Measurements from ENCODE around the gene GJC3.
"Not testable (repeated sequence)": the region's sequence is repeated elsewhere in the genome, so short reads cannot be mapped to it uniquely, and the experiment has no call there.

The GJC3 gene

GRCh38 chr7:99928994-99929729 is at the start of gene GJC3:
Gene GJC3 (minus strand): TSS chr7:99929620. CDS start chr7:99929620, 0 bp downstream.
- no peak for TF ChIP-seq CTCF (IDR thresholded peaks at IDR 0.05)
- Histone ChIP-seq H3K4me3 (peak within 1 kb of the TSS; percentile 57), H3K27ac (peak within 1 kb of the TSS in 1 of 2 donors; percentile 17)
- no peak for DNase-seq (ENCODE audit: low spot score)

GRCh38 chr7:99976626-99977025 is 47.2 kb upstream of the GJC3 start:
- no peak for TF ChIP-seq CTCF (IDR thresholded peaks at IDR 0.05)
- no peak for DNase-seq (ENCODE audit: low spot score)
- H3K4me3 ChIP-seq, result no peak overlapping the region
- H3K27ac ChIP-seq, result no peak overlapping the region

GRCh38 chr7:99975782-99976521 is 46.5 kb upstream of the GJC3 start, which contains the start of gene AZGP1:
Gene AZGP1 (minus strand): TSS chr7:99976031. CDS start chr7:99976020, 11 bp downstream.
- Histone ChIP-seq H3K4me3 (no peak within 1 kb of the TSS), H3K27ac (no peak within 1 kb of the TSS)
- no peak for DNase-seq (ENCODE audit: low spot score)
- no peak for TF ChIP-seq CTCF (IDR thresholded peaks at IDR 0.05)

- Histone ChIP-seq H3K27ac (no peak overlapping the region), H3K4me3 (no peak overlapping the region)
- no peak for DNase-seq (ENCODE audit: low spot score)
- TF ChIP-seq CTCF (IDR thresholded peaks at IDR 0.05), result no peak
These were observed 45.3 kb upstream of the GJC3 start for GRCh38 chr7:99974681-99975080.

- DNase-seq (ENCODE audit: low spot score); H3K4me3 ChIP-seq; H3K27ac ChIP-seq: not testable (repeated sequence)
These were observed 44.4 kb upstream of the GJC3 start for GRCh38 chr7:99973817-99974216.

- no peak for DNase-seq (ENCODE audit: low spot score)
- TF ChIP-seq CTCF (IDR thresholded peaks at IDR 0.05), result no peak
- Histone ChIP-seq H3K27ac (no peak overlapping the region), H3K4me3 (no peak overlapping the region)
These were observed 41.8 kb upstream of the GJC3 start for GRCh38 chr7:99971242-99971641.

- not testable (repeated sequence) for DNase-seq (ENCODE audit: low spot score); H3K4me3 ChIP-seq
These were observed 40.4 kb upstream of the GJC3 start for GRCh38 chr7:99969813-99970212.

GRCh38 chr7:99969298-99969697 is 39.9 kb upstream of the GJC3 start:
- TF ChIP-seq CTCF (IDR thresholded peaks at IDR 0.05), result no peak
- no peak for DNase-seq (ENCODE audit: low spot score)
- H3K27ac ChIP-seq, result no peak overlapping the region
- H3K4me3 ChIP-seq, result no peak overlapping the region

More at GRCh38 chr7:99969813-99970212, 40.4 kb upstream of the GJC3 start:
- H3K27ac ChIP-seq, result not testable (repeated sequence)

Data from coronary artery (tissue), 2 donors.